Measurements from ENCODE around the gene BFSP1. TPM values are rescaled to one million over a fixed set of nuclear protein-coding genes. Genes with fewer than 3 reads are reported as not detected.

The BFSP1 gene
- total RNA-seq (2014; rRNA removed; shearing (Covaris generic); ENCODE audit: low replicate concordance), result not detected in 2 replicates

- H3K79me2 ChIP-seq (ENCODE audit: low read length), result no peaks in the 10 kb centered on the region
- H2AFZ ChIP-seq (ENCODE audit: low read length), result peak within 1 kb of the TSS; percentile 71; the same call in 1 of the 2 replicates
- H3K27ac ChIP-seq (ENCODE audit: low read length), result no peak within 1 kb of the TSS
- H3K9me3 ChIP-seq (ENCODE audit: low read length), result no peaks in the 10 kb centered on the region
- no peaks in the 10 kb centered on the region for H3K9me2 ChIP-seq (replicated peaks; ENCODE audit: insufficient read depth, low read length)
- no peaks in the 10 kb centered on the region for H3K27me3 ChIP-seq (ENCODE audit: low read length)
- H3K36me3 ChIP-seq (ENCODE audit: insufficient read depth, low read length), result no peaks in the 10 kb centered on the region
- H3K9ac ChIP-seq (ENCODE audit: low read length), result peak within 1 kb of the TSS; percentile 55
- peaks cover 13% of the 10 kb centered on the region for H3K4me1 ChIP-seq (ENCODE audit: low read length)
- peak; percentile 54 for DNase-seq
- H4K20me1 ChIP-seq (ENCODE audit: insufficient read depth, low read depth, low read length), result no peaks in the 10 kb centered on the region
- H3K4me3 ChIP-seq (ENCODE audit: low read length), result peak within 1 kb of the TSS; percentile 57
- H3K4me2 ChIP-seq (ENCODE audit: low read depth, low read length, poor library complexity, severe bottlenecking), result peak within 1 kb of the TSS; percentile 65
These were observed at the start of gene BFSP1 for GRCh38 chr20:17530716-17531664. BFSP1 (minus strand) TSS chr20:17531379; CDS start chr20:17531329, 50 bp downstream.

- H3K36me3 ChIP-seq (ENCODE audit: insufficient read depth, low read length), result no peaks in the 10 kb centered on the region
- H3K27me3 ChIP-seq (ENCODE audit: low read length), result no peaks in the 10 kb centered on the region
- no peak overlapping the region for H2AFZ ChIP-seq (ENCODE audit: low read length)
- no peak overlapping the region for H3K4me2 ChIP-seq (ENCODE audit: low read depth, low read length, poor library complexity, severe bottlenecking)
- no peak overlapping the region for H3K9ac ChIP-seq (ENCODE audit: low read length)
- H4K20me1 ChIP-seq (ENCODE audit: insufficient read depth, low read depth, low read length), result peaks cover 8% of the 10 kb centered on the region; the same call in 1 of the 2 replicates
- no peak overlapping the region for H3K4me3 ChIP-seq (ENCODE audit: low read length)
- H3K4me1 ChIP-seq (ENCODE audit: low read length), result peaks cover 6% of the 10 kb centered on the region
- H3K27ac ChIP-seq (ENCODE audit: low read length), result no peak overlapping the region
- no peaks in the 10 kb centered on the region for H3K9me3 ChIP-seq (ENCODE audit: low read length)
- H3K9me2 ChIP-seq (replicated peaks; ENCODE audit: insufficient read depth, low read length), result no peaks in the 10 kb centered on the region
- H3K79me2 ChIP-seq (ENCODE audit: low read length), result no peaks in the 10 kb centered on the region
- DNase-seq, result no peak
These were observed 49.7 kb upstream of the BFSP1 start for GRCh38 chr20:17580895-17581294.

- no peak overlapping the region for H3K4me3 ChIP-seq (ENCODE audit: low read length)
- H3K9me2 ChIP-seq (replicated peaks; ENCODE audit: insufficient read depth, low read length), result no peaks in the 10 kb centered on the region
- H3K36me3 ChIP-seq (ENCODE audit: insufficient read depth, low read length), result no peaks in the 10 kb centered on the region
- H3K4me1 ChIP-seq (ENCODE audit: low read length), result peaks cover 6% of the 10 kb centered on the region
- no peak overlapping the region for H2AFZ ChIP-seq (ENCODE audit: low read length)
- no peak overlapping the region for H3K4me2 ChIP-seq (ENCODE audit: low read depth, low read length, poor library complexity, severe bottlenecking)
- DNase-seq, result no peak
- no peak overlapping the region for H3K27ac ChIP-seq (ENCODE audit: low read length)
- H3K9ac ChIP-seq (ENCODE audit: low read length), result no peak overlapping the region
- H3K79me2 ChIP-seq (ENCODE audit: low read length), result no peaks in the 10 kb centered on the region
- no peaks in the 10 kb centered on the region for H3K9me3 ChIP-seq (ENCODE audit: low read length)
- peaks cover 8% of the 10 kb centered on the region; the same call in 1 of the 2 replicates for H4K20me1 ChIP-seq (ENCODE audit: insufficient read depth, low read depth, low read length)
- no peaks in the 10 kb centered on the region for H3K27me3 ChIP-seq (ENCODE audit: low read length)
These were observed 48.3 kb upstream of the BFSP1 start for GRCh38 chr20:17579369-17580039.

GRCh38 chr20:17576215-17576614 lies 45.0 kb upstream of the BFSP1 start:
- Histone ChIP-seq H3K4me1 (ENCODE audit: low read length) (peaks cover under 1% of the 10 kb centered on the region), H3K9ac (ENCODE audit: low read length) (no peak overlapping the region), H3K27ac (ENCODE audit: low read length) (no peak overlapping the region), H4K20me1 (ENCODE audit: insufficient read depth, low read depth, low read length) (0 out of 2 replicates have a peak, but pooled peaks cover 8% of the 10 kb centered on the region), H3K9me2 (replicated peaks; ENCODE audit: insufficient read depth, low read length) (no peaks in the 10 kb centered on the region), H3K79me2 (ENCODE audit: low read length) (no peaks in the 10 kb centered on the region), H3K4me2 (ENCODE audit: low read depth, low read length, poor library complexity, severe bottlenecking) (no peak overlapping the region), H3K27me3 (ENCODE audit: low read length) (no peaks in the 10 kb centered on the region), H2AFZ (ENCODE audit: low read length) (no peak overlapping the region), H3K36me3 (ENCODE audit: insufficient read depth, low read length) (no peaks in the 10 kb centered on the region), H3K9me3 (ENCODE audit: low read length) (no peaks in the 10 kb centered on the region), H3K4me3 (ENCODE audit: low read length) (no peak overlapping the region)
- DNase-seq, result no peak

- no peak overlapping the region for H3K4me2 ChIP-seq (ENCODE audit: low read depth, low read length, poor library complexity, severe bottlenecking)
- no peaks in the 10 kb centered on the region for H3K36me3 ChIP-seq (ENCODE audit: insufficient read depth, low read length)
- H4K20me1 ChIP-seq (ENCODE audit: insufficient read depth, low read depth, low read length), result 0 out of 2 replicates have a peak, but pooled peaks cover 3% of the 10 kb centered on the region
- no peak overlapping the region for H3K4me3 ChIP-seq (ENCODE audit: low read length)
- H3K9me2 ChIP-seq (replicated peaks; ENCODE audit: insufficient read depth, low read length), result no peaks in the 10 kb centered on the region
- H3K27ac ChIP-seq (ENCODE audit: low read length), result no peak overlapping the region
- H3K27me3 ChIP-seq (ENCODE audit: low read length), result no peaks in the 10 kb centered on the region
- H3K4me1 ChIP-seq (ENCODE audit: low read length), result peaks cover 13% of the 10 kb centered on the region
- H3K9ac ChIP-seq (ENCODE audit: low read length), result no peak overlapping the region
- H3K79me2 ChIP-seq (ENCODE audit: low read length), result no peaks in the 10 kb centered on the region
- DNase-seq, result no peak
- H2AFZ ChIP-seq (ENCODE audit: low read length), result no peak overlapping the region
- H3K9me3 ChIP-seq (ENCODE audit: low read length), result no peaks in the 10 kb centered on the region
These were observed 42.3 kb upstream of the BFSP1 start for GRCh38 chr20:17573463-17573862.

GRCh38 chr20:17572034-17572638 lies 41.0 kb upstream of the BFSP1 start:
- H3K9me3 ChIP-seq (ENCODE audit: low read length), result no peaks in the 10 kb centered on the region
- no peaks in the 10 kb centered on the region for H3K79me2 ChIP-seq (ENCODE audit: low read length)
- H3K27me3 ChIP-seq (ENCODE audit: low read length), result no peaks in the 10 kb centered on the region
- H4K20me1 ChIP-seq (ENCODE audit: insufficient read depth, low read depth, low read length), result no peaks in the 10 kb centered on the region
- H3K4me2 ChIP-seq (ENCODE audit: low read depth, low read length, poor library complexity, severe bottlenecking), result no peak overlapping the region
- H3K9me2 ChIP-seq (replicated peaks; ENCODE audit: insufficient read depth, low read length), result no peaks in the 10 kb centered on the region
- H3K36me3 ChIP-seq (ENCODE audit: insufficient read depth, low read length), result no peaks in the 10 kb centered on the region
- H2AFZ ChIP-seq (ENCODE audit: low read length), result no peak overlapping the region
- peaks cover 13% of the 10 kb centered on the region for H3K4me1 ChIP-seq (ENCODE audit: low read length)
- no peak overlapping the region for H3K4me3 ChIP-seq (ENCODE audit: low read length)
- DNase-seq, result no peak
- H3K9ac ChIP-seq (ENCODE audit: low read length), result no peak overlapping the region
- no peak overlapping the region for H3K27ac ChIP-seq (ENCODE audit: low read length)

GRCh38 chr20:17571153-17571527 lies 40.0 kb upstream of the BFSP1 start:
- DNase-seq, result no peak

More at GRCh38 chr20:17571153-17571527, 40.0 kb upstream of the BFSP1 start:
- Histone ChIP-seq H3K79me2 (ENCODE audit: low read length) (no peaks in the 10 kb centered on the region), H3K4me3 (ENCODE audit: low read length) (peak overlapping the region; percentile 74), H2AFZ (ENCODE audit: low read length) (no peak overlapping the region), H3K4me1 (ENCODE audit: low read length) (peaks cover 13% of the 10 kb centered on the region), H3K9me3 (ENCODE audit: low read length) (no peaks in the 10 kb centered on the region), H3K4me2 (ENCODE audit: low read depth, low read length, poor library complexity, severe bottlenecking) (peak overlapping the region; percentile 81), H3K36me3 (ENCODE audit: insufficient read depth, low read length) (no peaks in the 10 kb centered on the region), H3K27ac (ENCODE audit: low read length) (no peak overlapping the region), H3K9ac (ENCODE audit: low read length) (0 out of 2 replicates have a peak overlapping the region, but pooled peaks have one; percentile 78), H3K9me2 (replicated peaks; ENCODE audit: insufficient read depth, low read length) (no peaks in the 10 kb centered on the region), H3K27me3 (ENCODE audit: low read length) (no peaks in the 10 kb centered on the region), H4K20me1 (ENCODE audit: insufficient read depth, low read depth, low read length) (no peaks in the 10 kb centered on the region)
